Stimulated activated CD4-positive, alpha-beta T cell treated with anti-CD3 and anti-CD28 coated beads, TNF-alpha, amount 100 ng/mL, for 4 hours (primary cell): Measurements from ENCODE around the gene PDZRN3.
"Not testable (repeated sequence)": the region's sequence is repeated elsewhere in the genome, so short reads cannot be mapped to it uniquely, and the experiment has no call there.

Experiments
- DNase-seq, 3 experiments: peaks; one replicate each; pipeline ENCODE4 v3.0.0-alpha.2; 2020; ENCODE audit warnings: low read depth in 3 of 3

PDZRN3 gene

DNA sequence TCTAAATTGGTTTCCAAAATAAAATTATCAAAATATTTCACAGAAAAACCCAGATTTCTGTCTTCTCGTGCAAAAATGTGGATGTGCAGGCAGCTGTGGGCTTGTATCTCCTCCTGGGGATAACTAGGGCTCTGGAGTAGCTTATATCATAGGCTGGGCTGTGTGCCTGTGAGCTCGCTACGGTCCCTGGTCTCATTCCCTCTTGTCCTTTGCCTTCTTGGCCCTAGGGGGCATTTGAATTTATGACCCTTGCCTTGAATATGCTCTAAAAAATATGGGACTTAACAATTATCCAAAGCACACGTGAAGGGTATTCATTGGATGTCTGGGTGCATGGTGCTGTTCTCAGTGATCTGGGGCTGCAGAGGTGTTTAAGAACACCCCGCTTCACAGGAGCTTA is 132.6 kb downstream of the PDZRN3 start:
- DNase-seq = no peak

DNA sequence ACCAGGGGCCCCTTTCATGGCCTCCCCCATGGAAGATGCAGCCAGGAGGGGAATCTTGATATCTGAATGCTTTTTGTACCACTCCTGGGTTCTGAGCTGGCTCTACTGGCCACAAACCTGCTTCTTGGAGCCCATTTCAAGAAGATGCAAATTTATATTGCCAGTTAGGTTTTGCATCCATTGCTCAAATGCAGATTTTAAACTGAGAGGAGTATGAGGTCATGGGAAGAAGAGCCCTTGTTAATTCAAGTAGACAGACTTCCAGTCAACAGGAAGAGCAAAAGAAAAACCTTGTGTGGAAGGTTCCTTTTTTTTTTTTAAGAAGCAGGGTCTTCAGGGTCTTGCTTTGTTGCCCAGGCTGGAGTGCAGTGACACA is 133.5 kb downstream of the PDZRN3 start:
- no peak for DNase-seq

DNA sequence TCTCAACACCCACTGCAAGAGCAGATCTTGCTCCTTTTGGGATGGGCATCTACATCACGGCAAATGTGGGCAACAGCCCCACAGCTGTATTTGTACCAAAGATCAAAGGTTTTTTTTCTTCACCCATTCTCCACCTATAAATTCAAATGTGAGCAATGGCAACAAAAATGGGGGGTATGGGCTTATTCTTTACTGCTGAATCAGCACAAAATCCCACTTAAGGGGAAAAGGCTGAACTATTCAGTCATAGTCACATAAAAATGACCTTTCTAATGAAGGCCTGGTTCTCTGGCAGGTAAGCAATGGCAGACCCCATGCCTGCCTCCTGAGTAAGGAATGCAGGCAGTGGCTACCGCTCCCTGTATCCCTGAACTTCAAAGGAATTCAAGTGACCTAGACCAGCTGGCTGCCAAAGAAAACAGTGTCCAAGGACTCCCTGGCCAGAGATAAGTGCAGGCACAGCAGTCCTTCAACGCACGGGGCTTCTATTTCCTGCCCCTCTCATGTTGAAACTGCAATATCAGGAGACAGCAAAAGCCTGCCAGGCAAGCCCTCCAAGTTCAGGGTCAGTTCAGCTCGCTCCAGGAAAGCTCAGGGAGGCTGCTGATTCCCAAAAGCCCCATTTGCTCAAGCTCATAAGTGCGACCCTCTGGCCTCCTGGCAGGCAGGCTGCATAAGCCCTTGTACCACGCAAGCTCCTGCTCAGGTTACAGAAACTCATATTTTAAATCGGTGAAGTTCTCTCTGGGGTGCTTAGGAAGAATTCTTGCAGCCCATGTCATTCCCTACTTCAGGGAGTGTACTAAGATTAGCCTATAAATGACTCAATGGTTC is 134.1 kb downstream of the PDZRN3 start:
- DNase-seq = no peak

DNA sequence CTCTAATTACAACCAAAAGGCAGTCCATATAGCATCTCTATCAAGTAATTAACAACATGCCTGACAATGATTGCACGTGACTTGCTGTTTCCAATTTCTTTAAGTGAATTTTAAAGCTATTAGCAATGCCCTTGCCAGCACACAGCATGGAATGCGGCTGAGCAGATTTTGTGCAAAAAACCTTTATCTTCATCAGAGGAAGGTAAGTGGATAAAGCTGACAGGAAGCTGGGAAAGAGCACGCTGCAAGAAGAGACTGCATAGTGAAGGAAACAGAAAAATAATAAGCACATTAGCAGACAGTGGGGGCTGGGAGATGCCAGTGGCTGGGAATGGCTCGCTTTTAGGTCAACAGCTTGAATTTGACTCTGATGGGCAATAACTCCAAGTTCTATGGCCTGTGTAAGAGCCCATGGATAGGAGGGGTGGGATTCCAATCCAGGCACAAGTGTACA is 138.8 kb downstream of the PDZRN3 start:
- DNase-seq = no peak

DNA sequence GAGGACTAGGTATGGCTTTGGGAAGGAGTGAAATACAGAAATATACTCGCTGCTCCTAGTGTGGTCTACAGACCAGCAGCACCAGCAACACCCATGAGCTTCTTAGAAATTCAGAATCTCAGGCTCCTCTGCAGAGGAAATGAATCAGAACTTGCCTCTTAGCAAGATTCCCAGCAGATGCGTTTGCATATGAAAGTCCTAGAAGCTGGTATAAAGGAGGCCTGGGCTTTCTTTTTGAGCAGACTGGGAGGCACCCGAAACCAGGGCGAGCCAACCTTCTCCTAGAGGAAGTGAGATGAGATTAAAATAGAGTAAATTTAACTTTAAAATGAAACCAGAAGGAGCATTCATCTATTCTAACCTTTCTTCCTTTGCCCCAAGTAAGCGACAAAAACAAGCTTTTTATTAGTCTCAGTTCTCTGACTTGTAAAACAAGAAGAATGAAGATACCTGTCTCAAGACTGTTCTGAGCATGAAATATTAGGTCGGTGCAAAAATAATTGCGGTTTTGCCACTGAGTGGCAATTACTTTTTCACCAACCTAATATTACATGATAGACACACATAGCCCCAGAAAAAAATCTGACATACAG is 140.0 kb downstream of the PDZRN3 start:
- DNase-seq = no peak

DNA sequence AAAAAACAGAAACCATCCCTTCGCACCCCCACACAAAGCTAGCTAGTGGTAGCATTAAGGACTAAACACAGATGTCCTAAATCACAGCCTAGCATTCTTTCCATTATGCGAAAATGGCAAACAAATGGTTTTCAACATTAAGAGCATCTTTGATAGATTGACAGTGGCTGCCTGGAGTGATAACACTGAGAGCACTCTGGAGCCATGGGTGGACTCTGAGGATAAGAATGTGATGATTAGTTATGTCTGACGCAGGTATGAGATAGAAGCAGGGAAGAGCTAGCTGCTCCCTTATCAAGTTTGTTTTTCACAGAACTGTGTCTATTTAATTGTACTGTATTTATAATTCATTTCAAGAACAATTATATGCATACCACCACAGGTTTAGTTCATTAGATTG is 142.9 kb downstream of the PDZRN3 start:
- DNase-seq = no peak

DNA sequence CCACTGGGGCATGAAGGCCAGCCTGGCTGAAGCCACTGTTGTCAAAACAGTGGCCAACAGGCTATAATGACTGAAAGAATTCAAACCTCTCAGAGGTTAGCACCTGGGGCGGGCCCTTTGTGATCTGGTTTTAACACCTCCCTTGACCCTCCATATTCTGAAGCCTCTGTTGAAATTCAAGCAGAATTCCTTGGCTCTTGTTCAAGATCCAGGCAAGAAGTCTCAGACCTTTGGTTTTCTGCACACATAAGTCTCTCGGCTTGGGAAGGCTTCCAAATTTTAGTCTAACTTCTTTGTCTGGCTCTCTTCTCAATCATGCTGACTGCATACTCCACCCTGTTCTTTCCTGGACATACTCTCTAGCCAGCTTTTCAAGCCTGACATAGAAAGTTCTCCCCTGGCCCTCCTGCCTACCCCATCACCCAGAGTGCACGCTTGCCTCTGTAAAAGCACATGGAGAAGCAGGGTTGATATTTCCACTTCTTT is 144.5 kb downstream of the PDZRN3 start:
- DNase-seq = no peak

DNA sequence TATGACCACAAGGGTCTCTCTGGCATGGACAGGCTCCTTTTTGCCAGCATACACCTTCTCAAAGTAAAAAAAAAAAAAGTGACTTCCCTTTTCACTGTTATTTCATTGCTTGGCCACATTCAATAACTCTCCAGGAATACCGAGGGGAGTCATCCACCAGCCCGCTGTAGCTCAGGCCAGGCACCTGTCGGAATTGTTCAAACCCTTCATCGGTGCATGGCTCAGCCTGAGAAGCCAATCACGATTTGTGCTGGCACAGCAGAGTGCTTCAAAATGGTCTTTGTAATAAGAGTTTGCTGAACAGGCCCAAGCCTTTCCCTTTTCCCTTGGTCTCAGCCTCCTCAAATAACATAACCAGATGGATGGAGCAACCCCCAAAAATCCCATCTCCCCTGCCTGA is 145.4 kb downstream of the PDZRN3 start:
- no peak for DNase-seq

DNA sequence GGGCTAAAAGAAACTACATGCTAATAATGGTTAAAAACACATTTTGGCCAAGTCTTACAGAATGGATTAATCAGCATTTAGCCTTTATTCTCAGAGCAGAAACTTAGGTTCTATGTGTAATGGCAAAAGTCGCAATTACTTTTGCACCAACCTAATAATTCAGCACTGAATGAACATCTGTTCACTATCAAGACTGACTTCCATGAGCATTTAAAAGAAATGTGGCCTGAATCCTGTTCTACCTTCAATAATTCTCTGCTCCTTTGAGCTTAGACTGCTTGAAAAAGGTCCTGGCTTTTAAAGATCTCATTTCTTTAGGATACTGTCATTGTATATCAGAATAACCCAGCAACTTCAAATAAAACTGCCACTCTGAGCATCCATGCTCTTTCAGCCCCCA is 145.9 kb downstream of the PDZRN3 start:
- no peak for DNase-seq

DNA sequence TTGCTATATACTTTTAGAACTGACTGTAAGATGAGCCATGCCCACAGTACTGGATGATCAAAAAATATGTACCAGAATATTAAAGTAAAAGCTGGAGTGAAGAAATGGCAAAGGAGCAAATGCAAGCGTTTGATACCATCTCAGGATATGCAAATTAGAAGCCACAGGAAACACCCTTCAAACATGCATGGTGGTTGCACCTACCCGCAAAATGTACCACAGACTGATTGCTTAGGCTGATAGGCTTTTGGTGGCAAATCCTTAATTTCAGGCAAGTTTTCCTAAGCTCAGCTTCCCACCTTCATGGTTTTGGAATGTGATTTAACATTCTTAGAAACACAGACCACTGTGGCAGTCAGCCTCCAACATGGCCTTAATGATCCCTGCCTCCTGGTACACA is 149.0 kb downstream of the PDZRN3 start:
- DNase-seq = no peak

DNA sequence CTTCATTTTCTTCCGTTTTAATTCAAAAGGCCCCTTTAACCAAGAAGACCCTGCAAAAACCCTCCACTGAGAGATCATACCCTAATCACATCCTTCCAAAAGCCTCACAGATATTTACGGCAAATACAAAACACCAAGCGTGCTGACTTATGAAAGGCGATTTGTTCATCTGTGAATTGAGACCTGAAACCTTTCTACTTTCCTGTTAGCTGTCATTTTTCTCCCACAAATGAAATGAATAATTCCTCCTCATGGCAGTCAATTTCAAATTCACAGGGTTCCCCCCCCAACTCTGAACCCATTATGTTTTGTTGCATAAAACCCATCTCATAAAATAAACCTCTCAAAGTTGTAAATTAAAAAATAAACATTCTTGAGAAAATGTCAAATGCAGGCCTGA is 149.6 kb downstream of the PDZRN3 start:
- no peak for DNase-seq

DNA sequence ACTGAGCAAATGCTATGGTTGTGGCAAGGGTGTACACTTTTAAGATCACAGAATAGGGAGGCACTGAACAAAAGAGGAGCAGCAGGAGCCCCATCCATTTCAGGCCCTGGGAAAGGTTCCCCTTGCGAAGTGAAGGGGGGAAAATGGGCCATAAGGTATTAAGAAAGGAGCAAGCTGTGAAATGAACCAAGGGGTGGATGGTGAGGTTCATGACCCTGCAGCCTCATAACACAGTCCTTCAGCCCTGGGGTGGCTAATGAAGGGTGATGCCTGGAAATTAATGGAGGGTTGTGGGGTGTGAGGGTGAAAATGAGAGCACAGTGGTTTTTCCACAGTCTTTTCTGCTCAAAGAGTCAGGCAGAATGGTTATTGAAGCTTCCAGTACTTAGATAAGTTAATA is 150.1 kb downstream of the PDZRN3 start:
- no peak for DNase-seq

DNA sequence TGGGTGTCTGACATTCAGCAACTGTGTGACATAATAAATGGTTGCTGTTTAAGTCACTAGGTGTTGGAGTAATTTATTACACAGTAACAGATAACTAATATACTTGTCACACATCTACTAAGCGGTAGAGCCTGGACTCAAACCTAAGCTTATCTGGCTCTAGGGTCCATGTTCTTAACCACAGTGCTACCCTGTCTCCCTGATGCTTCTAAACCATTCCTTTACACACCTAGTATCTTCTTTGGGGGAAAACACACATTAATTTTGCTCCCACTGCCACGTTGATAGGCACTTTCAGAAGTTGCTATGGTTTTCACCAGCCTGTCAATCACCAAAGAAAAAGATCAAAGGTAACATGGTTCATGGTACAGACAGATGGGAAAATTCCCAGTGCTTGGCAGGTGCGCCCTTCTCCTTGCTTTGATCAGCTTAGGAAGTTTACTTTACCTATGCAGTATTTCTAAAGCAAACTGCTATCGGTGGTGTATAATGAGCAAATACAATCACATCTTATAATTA is 150.8 kb downstream of the PDZRN3 start:
- DNase-seq = no peak

DNA sequence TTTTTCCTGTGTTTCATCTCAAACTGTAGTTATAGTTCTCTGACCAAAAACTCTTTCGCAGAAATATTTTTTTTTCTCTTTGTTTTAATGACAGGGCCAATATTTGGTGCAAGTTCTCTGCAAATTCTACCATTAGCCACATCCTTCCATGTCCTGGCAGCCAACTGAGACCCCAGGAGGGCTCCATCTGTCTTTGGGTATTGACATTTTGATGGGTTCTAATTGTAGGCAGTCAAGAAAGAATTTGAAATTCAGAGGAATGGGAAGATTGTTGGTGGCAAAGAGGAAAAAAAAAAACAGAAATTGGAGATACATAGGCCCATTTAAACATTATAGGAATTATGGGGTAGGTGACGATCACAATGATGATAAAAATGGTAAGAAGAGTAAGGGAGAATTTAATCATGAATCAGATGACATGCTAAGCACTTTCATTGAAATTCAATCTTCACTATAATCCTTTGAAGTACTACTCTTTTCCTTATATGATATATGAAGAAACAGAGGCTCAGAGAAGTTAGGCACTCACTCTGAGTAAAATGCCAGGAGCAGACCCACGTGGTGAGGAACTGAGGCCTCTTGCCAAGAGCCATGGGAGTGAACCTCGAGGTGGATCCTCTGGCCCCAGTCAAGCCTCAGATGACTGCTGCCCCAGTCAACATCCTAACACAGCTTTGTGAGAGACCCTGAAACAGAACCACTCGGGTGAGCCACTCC is 151.4 kb downstream of the PDZRN3 start:
- DNase-seq = no peak

DNA sequence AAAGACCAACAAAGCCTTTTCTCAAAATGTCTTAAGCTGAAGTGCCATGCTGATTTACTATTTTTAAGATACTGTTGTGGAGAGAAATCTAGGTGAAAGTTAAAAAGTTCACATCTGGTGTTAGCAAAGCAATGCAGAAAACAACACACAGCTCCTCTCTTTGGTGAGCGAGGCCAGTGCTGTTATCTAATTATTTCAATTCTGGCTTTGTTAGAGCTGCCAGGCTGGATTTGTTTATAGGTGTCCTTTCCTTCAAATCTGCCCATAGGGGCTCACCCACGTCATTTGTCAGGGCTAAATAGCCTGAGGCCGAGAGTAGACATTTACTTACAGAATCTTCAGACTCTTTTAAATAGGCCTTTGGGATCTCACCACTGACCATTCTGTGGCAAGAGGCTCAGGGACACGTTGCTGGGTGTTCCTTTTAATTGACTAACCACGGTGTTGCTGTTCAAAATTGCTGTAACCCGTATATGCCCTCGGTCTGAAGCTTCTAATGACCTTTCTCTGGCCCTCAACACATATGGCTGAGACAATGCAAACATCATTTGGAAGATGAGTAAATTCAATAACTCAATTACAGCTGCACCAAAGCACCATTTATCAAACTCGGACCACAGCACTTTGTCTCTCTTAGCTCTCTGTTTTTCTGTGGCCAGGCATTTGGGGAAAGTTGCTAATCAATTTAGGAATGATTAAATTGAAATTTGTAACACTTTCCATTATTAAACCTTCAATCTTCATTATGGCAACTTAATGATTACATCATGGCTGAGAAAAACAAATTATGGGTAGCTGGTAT is 152.6 kb downstream of the PDZRN3 start:
- DNase-seq = no peak

DNA sequence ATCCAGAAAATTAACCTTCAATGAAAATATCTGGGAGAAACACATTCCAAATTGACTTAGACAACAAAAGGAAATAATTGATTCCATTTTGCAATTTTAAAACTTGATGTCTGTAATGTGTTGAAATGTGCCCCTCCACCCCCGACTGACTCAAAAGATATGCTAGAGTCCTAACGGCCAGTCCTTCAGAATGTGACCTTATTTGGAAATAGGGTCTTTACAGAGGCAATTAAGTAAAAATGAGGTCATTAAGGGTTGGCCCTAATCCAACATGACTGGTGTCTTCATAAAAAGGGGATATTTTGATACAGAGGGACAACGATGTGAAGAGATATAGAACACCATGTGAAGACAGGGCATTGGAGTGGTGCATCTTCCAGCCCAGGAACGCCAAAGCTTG is 153.9 kb downstream of the PDZRN3 start:
- DNase-seq = no peak

DNA sequence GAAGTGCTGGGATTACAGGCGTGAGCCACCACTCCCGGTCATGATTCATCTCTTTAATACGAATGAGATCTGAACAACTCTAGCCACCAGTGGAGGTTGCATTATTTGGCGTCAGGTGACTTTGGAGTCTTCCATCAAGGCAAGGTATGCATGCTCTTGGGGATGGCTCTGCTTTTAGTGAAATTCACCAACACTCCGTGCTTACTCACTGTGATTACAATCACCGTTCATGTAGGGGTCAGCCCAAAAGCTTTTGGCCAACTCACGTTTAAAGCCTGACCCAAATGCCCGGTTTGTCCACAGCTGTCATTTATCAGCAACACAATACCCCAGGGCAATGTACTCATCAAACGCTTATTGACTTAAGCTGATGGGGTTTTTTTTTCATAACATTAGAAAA is 155.4 kb downstream of the PDZRN3 start:
- DNase-seq = no peak

DNA sequence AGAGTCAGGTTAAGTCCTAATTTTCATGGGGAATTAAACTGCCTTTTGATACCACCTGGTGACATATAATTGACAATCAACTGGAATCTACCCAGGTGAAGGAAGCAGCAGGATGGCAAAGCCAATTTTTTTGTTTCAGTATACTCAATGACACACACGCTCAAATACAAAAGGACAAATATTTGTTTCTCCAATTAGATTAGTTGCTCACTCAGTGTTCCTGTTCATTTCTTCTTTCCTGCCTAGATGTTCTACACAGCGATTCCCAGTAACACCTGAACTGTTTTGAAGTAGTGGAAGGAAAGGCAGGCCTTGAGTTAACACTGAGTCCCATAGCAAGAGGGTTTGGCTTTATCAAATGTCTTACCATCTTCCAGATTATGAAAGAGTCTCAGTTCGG is 157.5 kb downstream of the PDZRN3 start:
- DNase-seq = no peak

DNA sequence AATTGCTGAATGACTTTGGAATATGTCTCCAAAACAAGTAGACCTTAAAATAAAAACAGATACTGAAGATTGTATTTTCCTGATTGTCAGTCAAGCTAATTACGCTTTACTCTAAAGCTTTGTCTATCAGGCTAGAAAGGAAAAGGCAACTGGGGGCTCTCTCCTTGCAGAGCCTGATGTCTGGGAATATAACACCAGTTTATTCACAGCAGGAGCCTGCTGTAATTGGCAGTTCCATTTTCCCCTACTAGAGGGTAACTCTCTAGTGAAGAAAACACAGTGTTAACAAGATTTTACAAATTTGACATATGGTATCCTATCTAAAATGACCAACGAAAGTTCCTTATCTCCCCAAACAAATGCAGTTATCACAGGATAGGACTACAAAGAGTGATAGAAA is 158.8 kb downstream of the PDZRN3 start:
- no peak for DNase-seq

DNA sequence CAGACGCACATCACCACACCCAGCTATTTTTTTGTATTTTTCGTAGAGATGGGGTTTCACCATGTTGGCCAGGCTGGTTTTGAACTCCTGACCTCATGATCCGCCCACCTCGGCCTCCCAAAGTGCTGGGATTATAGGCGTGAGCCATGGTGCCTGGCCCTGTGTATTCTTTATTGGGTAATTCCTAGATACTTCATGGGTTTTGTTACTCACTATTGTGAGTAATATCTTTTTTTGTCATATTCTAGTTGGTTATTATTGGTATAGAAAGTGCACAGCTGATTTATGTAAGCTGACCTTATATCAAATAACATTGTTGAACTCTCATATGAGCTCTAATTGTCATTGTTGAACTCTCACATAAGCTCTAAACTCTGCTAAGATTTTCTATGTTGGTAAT is 160.6 kb downstream of the PDZRN3 start:
- not testable (repeated sequence) for DNase-seq

DNA sequence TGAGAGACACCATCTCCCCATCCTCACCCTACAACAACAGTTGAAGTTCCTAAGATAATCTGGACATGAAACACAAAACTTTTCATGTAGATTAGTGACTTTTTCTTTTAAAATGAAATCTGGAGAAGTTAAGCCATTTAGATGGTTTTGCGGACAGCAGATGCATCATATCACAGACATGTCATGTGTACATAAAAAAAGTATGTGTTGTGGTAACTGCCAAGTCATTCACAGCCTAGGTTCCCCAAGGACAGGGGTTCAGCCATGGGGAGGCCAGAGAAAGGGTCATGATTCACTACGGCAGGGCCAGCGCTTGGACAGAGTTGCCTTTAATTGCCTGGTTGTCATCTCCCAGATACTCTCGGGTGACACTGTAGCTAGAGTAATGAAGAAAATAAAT is 163.2 kb downstream of the PDZRN3 start:
- no peak for DNase-seq

DNA sequence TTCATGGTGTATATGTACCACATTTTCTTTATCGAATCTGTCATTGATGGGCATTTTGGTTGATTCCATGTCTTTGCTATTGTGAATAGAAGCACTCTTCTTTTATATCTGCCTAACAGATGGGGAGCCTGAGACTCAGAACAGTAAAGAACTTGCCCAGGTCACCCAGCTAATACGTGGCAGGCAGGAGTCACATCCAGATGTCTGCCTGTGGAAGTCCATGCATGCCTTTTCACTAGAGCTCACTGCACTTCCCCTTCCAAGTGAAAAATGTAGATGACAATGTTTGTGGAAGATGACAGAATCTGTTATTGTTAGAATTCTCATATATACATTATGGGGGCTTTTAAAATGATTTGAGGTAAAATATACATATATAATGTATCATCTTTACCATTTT is 165.0 kb downstream of the PDZRN3 start:
- DNase-seq = no peak
